H1 (cell line): Measurements from ENCODE around the gene PLXNB1. TPM values are rescaled to one million over a fixed set of nuclear protein-coding genes. Genes with fewer than 3 reads are reported as not detected.

ENCODE experiments used
- BACH1 ChIP-seq: IDR thresholded peaks from 2 replicates; pipeline ENCODE4 v1.6.1; 2012; ENCODE audit warnings: low read length, improper control_type of control experiment
- CHD7 ChIP-seq: fragments of 300-600 bp; sonication (generic); IDR thresholded peaks from 2 replicates; pipeline ENCODE4 v1.7.1; 2012; ENCODE audit warnings: low read length, moderate library complexity, mild to moderate bottlenecking, inconsistent platforms; ENCODE audit not compliant: insufficient replicate concordance
- GABPA ChIP-seq: IDR thresholded peaks from 2 replicates; pipeline ENCODE4 v1.6.1; 2011; ENCODE audit warnings: mild to moderate bottlenecking, low read length, moderate library complexity, borderline replicate concordance; ENCODE audit not compliant: insufficient read depth
- KDM1A ChIP-seq: fragments of 200-600, 300-600 bp; sonication (generic); IDR thresholded peaks from 2 replicates; pipeline ENCODE4 v1.7.1; 2016; ENCODE audit warnings: mild to moderate bottlenecking, low read length, borderline replicate concordance
- RFX5 ChIP-seq: IDR thresholded peaks from 2 replicates; pipeline ENCODE4 v1.6.1; 2011; ENCODE audit warnings: low read depth, low read length, improper control_type of control experiment, borderline replicate concordance
- RXRA ChIP-seq: IDR thresholded peaks from 2 replicates; pipeline ENCODE4 v1.6.1; 2011; ENCODE audit warnings: low read depth, mild to moderate bottlenecking, low read length, moderate library complexity; ENCODE audit not compliant: insufficient read depth
- SIRT6 ChIP-seq: IDR thresholded peaks from one replicate; pipeline ENCODE4 v1.7.1; 2012; ENCODE audit warnings: low read length, inconsistent platforms
- SP2 ChIP-seq: IDR thresholded peaks from 2 replicates; pipeline ENCODE4 v1.6.1; 2012; ENCODE audit warnings: mild to moderate bottlenecking, low read length, inconsistent platforms
- SRF ChIP-seq: IDR thresholded peaks from 2 replicates; pipeline ENCODE4 v1.6.1; 2011; ENCODE audit warnings: mild to moderate bottlenecking, low read depth, low read length, moderate library complexity
- TAF7 ChIP-seq: optimal IDR thresholded peaks from 2 replicates; pipeline ENCODE3; 2011; ENCODE audit warnings: low read depth, mild to moderate bottlenecking, inconsistent platforms, low read length, moderate library complexity, borderline replicate concordance
- YY1 ChIP-seq: IDR thresholded peaks from 2 replicates; pipeline ENCODE4 v1.6.1; 2011; ENCODE audit warnings: low read depth, mild to moderate bottlenecking, low read length
- polyA plus RNA-seq, 7 experiments: library from polyadenylated mRNA; depleted of rRNA in 3 of 7; stranded (reverse) in 5 of 7; unstranded in 2 of 7; fragments of >200 nt in 5 of 7; fragments of 200-250 nt in 2 of 7; gene quantifications; 1 replicate in 5 of 7; 2 replicates in 1 of 7; 4 replicates in 1 of 7; pipeline versions ENCODE4 v1.2.1 to v1.2.3, GENCODE V29; 2011 to 2013; ENCODE audit warnings: missing spikeins in 2 of 7, mixed read lengths in 2 of 7
- total RNA-seq: library from RNA; stranded (reverse); fragmentation: NEBNext Ultra II Directional; extraction: Animal tissue kit (Norgen Biotek cat#: 25700); gene quantifications from 2 replicates; pipeline ENCODE4 v1.2.1, GENCODE V29; 2021
- TF ChIP-seq, protein P1 (sequence below): IDR thresholded peaks from 2 replicates; pipeline ENCODE4 v1.6.1; 2011; ENCODE audit warnings: low read depth, mild to moderate bottlenecking, low read length; ENCODE audit not compliant: insufficient read depth

Gene PLXNB1
- total and polyA plus RNA-seq, 2 of the 8 experiments (the other 6 are each of a cell fraction or from before 2014, with no cell fraction given): 109 to 114 TPM

GRCh38 chr3:48418651-48419050 lies 11.2 kb downstream of the PLXNB1 start (continued):
- no peak for TF ChIP-seq CHD7
- TF ChIP-seq SP2: no peak
- no peak for TF ChIP-seq SRF
- TF ChIP-seq RXRA: no peak
- no peak for TF ChIP-seq GABPA
- no peak for TF ChIP-seq SIRT6
- no peak for TF ChIP-seq TAF7
- no peak for TF ChIP-seq BACH1
- TF ChIP-seq, protein P1, sequence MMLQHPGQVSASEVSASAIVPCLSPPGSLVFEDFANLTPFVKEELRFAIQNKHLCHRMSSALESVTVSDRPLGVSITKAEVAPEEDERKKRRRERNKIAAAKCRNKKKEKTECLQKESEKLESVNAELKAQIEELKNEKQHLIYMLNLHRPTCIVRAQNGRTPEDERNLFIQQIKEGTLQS: no peak
- no peak for TF ChIP-seq YY1
- TF ChIP-seq KDM1A: no peak
- no peak for TF ChIP-seq RFX5
